ENCODE results near the gene FILIP1.

FILIP1 gene

GRCh38 chr6:75326557-75327258 is 166.9 kb downstream of the FILIP1 start:
- DNase-seq, result no peak

- no peak for DNase-seq
Measured at GRCh38 chr6:75318900-75319299, 174.7 kb downstream of the FILIP1 start.

GRCh38 chr6:75317503-75318206 is 175.9 kb downstream of the FILIP1 start:
- no peak for DNase-seq

- DNase-seq, result no peak
Measured at GRCh38 chr6:75315978-75316377, 177.6 kb downstream of the FILIP1 start.

GRCh38 chr6:75308250-75308988 is 185.2 kb downstream of the FILIP1 start:
- DNase-seq, result no peak

- DNase-seq, result no peak
Measured at GRCh38 chr6:75307364-75308004, 186.1 kb downstream of the FILIP1 start.

GRCh38 chr6:75306064-75306463 is 187.5 kb downstream of the FILIP1 start:
- no peak for DNase-seq

- no peak for DNase-seq
Measured at GRCh38 chr6:75305573-75305972, 188.0 kb downstream of the FILIP1 start.

GRCh38 chr6:75302280-75302679 is 191.3 kb downstream of the FILIP1 start:
- no peak for DNase-seq

GRCh38 chr6:75301537-75301936 is 192.1 kb downstream of the FILIP1 start:
- no peak for DNase-seq

GRCh38 chr6:75301088-75301487 is 192.5 kb downstream of the FILIP1 start:
- no peak for DNase-seq

GRCh38 chr6:75300531-75300855 is 193.1 kb downstream of the FILIP1 start:
- DNase-seq, result no peak

GRCh38 chr6:75299801-75300530 is 193.6 kb downstream of the FILIP1 start:
- no peak for DNase-seq

GRCh38 chr6:75296811-75297779 is 196.5 kb downstream of the FILIP1 start:
- DNase-seq, result no peak

GRCh38 chr6:75292555-75292954 is 201.0 kb downstream of the FILIP1 start:
- no peak for DNase-seq

- no peak for DNase-seq
Measured at GRCh38 chr6:75291744-75292143, 201.9 kb downstream of the FILIP1 start.

GRCh38 chr6:75291331-75291730 is 202.3 kb downstream of the FILIP1 start:
- no peak for DNase-seq

GRCh38 chr6:75290136-75290945 is 203.3 kb downstream of the FILIP1 start:
- DNase-seq, result no peak

- DNase-seq, result no peak
Measured at GRCh38 chr6:75288023-75288422, 205.6 kb downstream of the FILIP1 start.

- DNase-seq, result no peak
Measured at GRCh38 chr6:75287424-75287823, 206.2 kb downstream of the FILIP1 start.

- DNase-seq, result no peak
Measured at GRCh38 chr6:75286955-75287354, 206.6 kb downstream of the FILIP1 start.
